H1 (cell line): Measurements from ENCODE around the gene EFCAB13. TPM values are rescaled to one million over a fixed set of nuclear protein-coding genes. Genes with fewer than 3 reads are reported as not detected.
A peak's percentile ranks its signal among the peaks of the same experiment; 100 is the strongest.

Experiments
- CHD1 ChIP-seq: IDR thresholded peaks from 2 replicates; pipeline ENCODE4 v1.6.1; 2012; ENCODE audit warnings: low read depth, low read length, improper control_type of control experiment
- CHD2 ChIP-seq: IDR thresholded peaks from 2 replicates; pipeline ENCODE4 v1.6.1; 2012; ENCODE audit warnings: low read length, improper control_type of control experiment
- KDM4A ChIP-seq: IDR thresholded peaks from one replicate; pipeline ENCODE4 v1.7.1; 2012; ENCODE audit warnings: low read depth, mild to moderate bottlenecking, moderate library complexity, low read length, inconsistent platforms; ENCODE audit not compliant: severe bottlenecking
- POLR2AphosphoS5 ChIP-seq: IDR thresholded peaks from 2 replicates; pipeline ENCODE4 v1.6.1; 2011; ENCODE audit warnings: low read depth, low read length
- TAF7 ChIP-seq: optimal IDR thresholded peaks from 2 replicates; pipeline ENCODE3; 2011; ENCODE audit warnings: low read depth, mild to moderate bottlenecking, inconsistent platforms, low read length, moderate library complexity, borderline replicate concordance
- polyA plus RNA-seq, 7 experiments: library from polyadenylated mRNA; depleted of rRNA in 3 of 7; stranded (reverse) in 5 of 7; unstranded in 2 of 7; fragments of >200 nt in 5 of 7; fragments of 200-250 nt in 2 of 7; gene quantifications; 1 replicate in 5 of 7; 2 replicates in 1 of 7; 4 replicates in 1 of 7; pipeline versions ENCODE4 v1.2.1 to v1.2.3, GENCODE V29; 2011 to 2013; ENCODE audit warnings: missing spikeins in 2 of 7, mixed read lengths in 2 of 7
- total RNA-seq: library from RNA; stranded (reverse); fragmentation: NEBNext Ultra II Directional; extraction: Animal tissue kit (Norgen Biotek cat#: 25700); gene quantifications from 2 replicates; pipeline ENCODE4 v1.2.1, GENCODE V29; 2021
- TF ChIP-seq, protein P1 (sequence below): IDR thresholded peaks from 2 replicates; pipeline ENCODE4 v1.6.1; 2011; ENCODE audit warnings: low read depth, mild to moderate bottlenecking, low read length; ENCODE audit not compliant: insufficient read depth

Gene EFCAB13
- total and polyA plus RNA-seq, 2 of the 8 experiments (the other 6 are each of a cell fraction or from before 2014, with no cell fraction given), result 0.12 to 2.0 TPM

- TF ChIP-seq KDM4A, result peak; percentile 66
- TF ChIP-seq, protein P1, sequence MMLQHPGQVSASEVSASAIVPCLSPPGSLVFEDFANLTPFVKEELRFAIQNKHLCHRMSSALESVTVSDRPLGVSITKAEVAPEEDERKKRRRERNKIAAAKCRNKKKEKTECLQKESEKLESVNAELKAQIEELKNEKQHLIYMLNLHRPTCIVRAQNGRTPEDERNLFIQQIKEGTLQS, result peak; percentile 57
- peak; percentile 14 for TF ChIP-seq TAF7
- peak; percentile 36; the same call in 1 of the 2 replicates for TF ChIP-seq CHD2
- TF ChIP-seq POLR2AphosphoS5, result peak; percentile 16; the same call in 1 of the 2 replicates
- TF ChIP-seq CHD1, result no peak
- TF ChIP-seq, all 59 proteins: peak for 21
Observed at GRCh38 chr17:47323382-47324223, at the start of gene EFCAB13 (continued).
